Islet of Langerhans (tissue), 1 donor: ENCODE measurements around the gene SF1.

Experiments used
- FAIRE-seq: peaks from one replicate; lab custom pipeline; 2011; peaks lifted over from hg19 to GRCh38; lab: Jason Lieb, UNC

SF1 gene

DNA sequence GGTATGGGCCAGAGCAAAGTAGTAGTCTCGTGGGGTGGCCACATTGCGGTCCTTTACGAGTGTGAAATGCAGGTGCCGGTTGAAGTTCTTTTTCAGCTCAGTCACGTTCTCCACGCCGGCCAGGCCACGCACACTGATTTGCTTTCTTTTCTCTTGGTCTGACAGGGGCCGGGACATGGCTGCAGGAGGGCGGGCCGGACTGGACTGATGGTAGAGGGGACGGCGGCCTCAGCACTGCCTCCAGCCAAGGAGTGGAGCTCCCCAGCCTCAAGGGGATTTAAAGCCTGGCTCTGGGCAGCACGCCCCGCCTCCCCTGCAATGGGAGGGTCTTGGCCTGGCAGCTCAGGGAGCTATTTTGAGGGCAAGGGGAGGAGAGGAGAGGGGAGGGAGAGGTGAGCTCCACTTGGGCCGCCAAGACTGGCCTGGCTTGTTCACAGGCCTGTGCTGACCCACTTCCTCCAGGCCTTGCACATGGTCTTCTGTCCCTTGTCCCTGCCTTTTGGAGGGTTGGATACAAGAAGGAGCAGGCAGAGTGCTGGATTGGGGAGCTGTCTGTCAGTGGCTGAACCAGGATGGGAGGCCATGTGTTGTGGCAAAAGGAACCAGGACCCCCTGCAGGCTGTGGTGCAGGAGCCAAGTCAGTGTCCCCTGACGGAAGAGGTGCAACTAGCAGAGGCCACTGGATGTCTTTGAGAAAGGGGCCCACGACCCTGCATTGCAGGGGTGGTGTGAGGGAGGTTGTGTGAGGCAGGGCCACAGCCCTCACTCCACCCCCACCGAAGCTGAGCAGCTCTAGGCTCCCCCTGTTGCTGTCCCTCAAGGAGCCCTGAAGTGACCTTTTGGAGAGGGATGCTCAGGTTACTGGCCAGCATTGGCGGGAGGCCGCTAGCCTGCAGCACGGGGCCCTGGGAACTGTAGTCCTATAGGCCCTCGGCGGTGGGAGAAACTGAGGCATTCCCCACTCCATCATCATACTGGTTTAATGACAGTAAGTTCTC lies 18.3 kb downstream of the SF1 start, which contains the start of gene PYGM:
TSS of gene PYGM (minus strand) at position 253 of the 998 bp plus-strand sequence. CDS start at position 177, 76 bp downstream.
- FAIRE-seq = no peak

DNA sequence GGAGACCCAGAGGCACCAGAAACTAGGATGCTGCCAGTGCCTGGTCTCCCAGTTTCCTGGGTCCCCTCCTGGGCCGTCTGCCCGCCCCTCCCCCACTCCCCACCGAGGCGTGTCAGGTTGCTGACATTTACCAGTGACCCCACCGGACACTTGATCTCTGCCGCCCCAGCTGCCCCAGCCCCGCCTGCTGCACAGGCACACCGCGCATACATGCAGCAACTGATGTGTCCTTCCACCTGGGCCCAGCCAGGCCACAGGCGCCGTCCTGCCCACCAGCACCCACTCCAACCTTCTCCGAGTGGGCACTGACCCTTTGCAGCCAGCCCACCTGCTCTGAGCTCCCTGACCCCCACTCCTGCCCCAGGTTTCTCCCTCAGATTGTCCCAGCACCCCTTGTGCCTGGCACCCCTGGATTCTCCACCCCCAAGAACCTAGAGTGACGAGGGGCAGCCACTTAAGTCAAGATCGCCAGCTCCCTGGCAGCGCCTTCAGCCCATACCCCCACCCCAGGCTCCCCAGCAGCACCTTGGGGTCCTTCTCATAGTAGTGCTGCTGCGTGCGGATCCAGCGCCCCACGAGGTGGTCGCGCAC lies 19.1 kb downstream of the SF1 start:
- no peak for FAIRE-seq

GRCh38 chr11:64758330-64759079 lies 19.8 kb downstream of the SF1 start:
- no peak for FAIRE-seq

DNA sequence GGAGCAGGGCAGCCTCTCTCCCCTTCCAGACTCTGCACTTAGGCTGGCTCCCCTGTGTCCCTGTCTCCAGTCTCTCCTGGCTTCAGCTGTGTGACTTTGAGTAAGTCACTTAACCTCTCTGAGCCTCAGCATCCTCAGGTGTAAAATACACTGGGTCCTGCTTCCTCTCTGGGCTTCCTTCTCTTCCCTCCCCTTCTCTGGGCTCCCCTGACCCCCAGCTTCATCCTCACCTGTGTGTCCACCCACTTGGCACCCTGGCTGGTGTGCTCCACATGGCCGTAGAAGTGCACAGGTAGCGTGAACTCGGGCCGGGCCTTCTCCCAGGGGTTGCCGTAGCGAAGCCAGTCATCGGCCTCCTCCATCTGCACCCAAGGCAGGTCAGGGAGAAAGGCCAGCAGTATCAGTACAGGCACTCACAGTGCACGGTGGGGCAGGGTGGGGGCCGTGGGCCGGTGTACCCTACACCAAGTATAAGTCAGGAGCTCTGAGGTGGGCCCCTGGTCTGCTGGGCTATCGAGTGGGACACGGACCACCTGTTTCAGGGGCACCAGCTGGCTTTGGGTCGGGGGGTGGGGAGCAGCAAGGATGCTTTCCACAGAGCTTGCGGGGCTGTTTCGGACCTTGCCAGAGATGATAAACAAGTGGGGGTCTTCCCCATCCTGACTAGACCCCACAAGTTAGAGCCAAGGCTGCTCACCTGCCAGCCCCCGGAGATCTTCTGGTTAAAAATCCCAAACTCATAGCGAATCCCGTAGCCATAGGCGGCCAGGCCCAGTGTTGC lies 20.6 kb downstream of the SF1 start:
- no peak for FAIRE-seq

DNA sequence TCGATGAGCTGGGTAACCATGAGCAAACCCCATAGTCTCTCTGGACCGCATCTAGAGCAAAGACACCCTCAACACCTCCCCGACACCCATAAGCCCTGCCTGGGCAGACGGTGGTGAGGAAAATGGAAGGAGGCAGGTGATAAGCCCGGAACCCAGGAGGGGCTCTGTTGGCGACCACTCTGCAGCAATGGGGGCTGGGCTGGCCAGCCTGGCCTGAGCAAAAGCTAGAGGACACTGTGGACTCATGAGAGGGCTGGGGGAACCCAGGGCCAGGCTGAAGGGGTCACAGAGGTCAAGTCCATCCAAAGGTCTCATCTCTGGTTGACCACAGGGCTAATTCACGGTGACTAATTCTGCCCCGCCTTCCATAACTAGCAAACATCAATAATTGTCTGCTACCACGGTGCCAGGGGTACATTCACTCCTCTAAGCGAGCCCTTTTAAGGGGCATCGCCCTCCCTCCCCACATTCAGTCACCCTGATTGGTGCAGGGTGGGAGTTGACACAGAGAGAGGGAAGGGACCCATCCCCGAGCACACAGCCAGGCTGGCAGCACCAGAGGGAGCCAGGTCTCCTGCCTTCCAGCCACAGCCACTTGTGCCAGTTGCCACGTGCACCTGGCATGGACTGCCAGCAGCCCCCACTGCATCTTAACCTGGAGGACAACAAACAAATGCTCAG lies 22.5 kb downstream of the SF1 start:
- no peak for FAIRE-seq

DNA sequence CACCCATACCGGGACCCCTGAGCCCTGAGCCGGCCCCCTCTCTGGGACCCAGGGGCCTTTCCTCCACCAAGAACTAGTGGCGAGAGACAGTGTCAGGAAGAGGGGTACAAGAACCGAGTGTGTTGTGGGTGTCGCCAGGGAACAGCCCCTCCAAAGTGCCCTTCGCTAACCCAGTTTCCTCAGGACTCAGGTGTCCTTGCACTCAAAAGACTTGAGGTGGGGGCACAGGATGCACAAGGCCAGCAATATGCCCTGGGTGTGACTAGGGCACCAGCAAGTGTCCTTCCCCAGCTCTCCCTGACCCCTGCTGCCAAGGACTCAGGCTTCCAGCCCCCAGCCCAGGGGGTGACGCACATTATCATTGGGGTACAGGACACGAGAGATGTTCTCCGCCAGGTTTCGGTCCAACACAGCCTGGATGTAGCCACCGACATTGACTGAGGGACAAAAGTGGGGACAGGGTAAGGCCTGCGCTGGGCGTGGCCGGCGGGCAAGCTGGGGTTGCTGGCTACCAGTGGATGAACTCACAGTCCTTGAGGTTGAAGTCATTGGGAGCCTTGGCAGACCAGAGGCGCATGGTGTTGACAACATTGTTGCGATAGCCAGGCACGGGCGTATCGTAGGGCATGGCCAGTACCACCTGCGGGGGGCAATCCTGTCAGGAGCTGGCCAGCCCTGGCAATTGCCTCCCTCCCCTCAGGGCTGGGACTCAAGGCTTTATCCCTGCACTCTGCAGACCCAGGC lies 23.3 kb downstream of the SF1 start:
- FAIRE-seq = no peak

GRCh38 chr11:64754124-64754918 lies 24.0 kb downstream of the SF1 start:
- FAIRE-seq = no peak

GRCh38 chr11:64753380-64754123 lies 24.8 kb downstream of the SF1 start:
- FAIRE-seq = no peak

GRCh38 chr11:64753019-64753379 lies 25.3 kb downstream of the SF1 start:
- no peak for FAIRE-seq

GRCh38 chr11:64752175-64752970 lies 26.0 kb downstream of the SF1 start:
- FAIRE-seq = no peak

DNA sequence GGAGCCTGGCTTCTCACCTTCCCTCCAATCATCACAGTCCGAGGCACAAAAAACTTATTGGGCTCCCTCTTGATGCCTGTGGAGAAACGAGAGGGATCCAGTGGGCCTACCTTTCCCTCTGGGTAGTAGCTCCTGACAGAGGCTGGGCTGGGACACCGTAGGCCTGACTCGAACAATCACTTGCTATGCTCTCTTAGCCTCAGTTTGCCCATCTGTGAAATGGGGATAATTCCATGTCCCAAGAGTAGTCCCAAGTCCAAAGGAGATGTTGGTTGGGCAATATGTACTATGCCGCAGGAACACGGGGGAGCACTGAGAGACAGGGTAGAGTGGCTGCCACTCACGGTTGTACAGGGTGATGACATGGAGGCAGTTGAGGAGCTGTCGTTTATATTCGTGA lies 26.8 kb downstream of the SF1 start:
- FAIRE-seq = no peak

GRCh38 chr11:64751136-64751535 lies 27.2 kb downstream of the SF1 start:
- no peak for FAIRE-seq

DNA sequence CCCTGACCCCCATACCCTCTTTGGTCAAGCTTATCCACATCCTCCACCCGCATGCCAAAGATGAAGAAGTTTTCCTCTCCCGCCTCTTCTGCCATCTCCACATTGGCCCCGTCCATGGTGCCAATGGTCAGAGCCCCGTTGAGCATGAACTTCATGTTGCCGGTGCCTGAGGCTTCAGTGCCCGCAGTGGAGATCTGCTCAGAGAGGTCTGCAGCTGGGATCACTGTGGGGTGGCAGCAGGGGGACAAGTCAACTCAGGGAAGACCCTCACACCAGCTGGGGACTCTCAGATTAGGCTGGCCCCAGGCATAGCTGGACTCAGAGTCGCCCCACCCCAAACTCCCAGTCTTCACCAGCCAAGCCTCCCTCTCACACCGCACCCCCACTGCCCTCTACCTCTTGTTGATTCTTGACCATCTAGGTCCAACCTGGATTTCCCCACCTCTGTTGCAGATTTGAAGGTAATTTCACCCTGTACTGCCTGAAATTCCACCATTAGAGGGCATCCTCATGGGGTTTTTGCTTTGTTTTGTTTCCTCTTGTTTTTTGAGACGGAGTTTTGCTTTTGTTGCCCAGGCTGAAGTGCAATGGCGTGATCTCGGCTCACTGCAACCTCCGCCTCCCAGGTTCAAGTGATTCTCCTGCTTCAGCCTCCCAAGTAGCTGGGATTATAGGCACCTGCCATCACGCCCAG lies 27.8 kb downstream of the SF1 start:
- FAIRE-seq = no peak

DNA sequence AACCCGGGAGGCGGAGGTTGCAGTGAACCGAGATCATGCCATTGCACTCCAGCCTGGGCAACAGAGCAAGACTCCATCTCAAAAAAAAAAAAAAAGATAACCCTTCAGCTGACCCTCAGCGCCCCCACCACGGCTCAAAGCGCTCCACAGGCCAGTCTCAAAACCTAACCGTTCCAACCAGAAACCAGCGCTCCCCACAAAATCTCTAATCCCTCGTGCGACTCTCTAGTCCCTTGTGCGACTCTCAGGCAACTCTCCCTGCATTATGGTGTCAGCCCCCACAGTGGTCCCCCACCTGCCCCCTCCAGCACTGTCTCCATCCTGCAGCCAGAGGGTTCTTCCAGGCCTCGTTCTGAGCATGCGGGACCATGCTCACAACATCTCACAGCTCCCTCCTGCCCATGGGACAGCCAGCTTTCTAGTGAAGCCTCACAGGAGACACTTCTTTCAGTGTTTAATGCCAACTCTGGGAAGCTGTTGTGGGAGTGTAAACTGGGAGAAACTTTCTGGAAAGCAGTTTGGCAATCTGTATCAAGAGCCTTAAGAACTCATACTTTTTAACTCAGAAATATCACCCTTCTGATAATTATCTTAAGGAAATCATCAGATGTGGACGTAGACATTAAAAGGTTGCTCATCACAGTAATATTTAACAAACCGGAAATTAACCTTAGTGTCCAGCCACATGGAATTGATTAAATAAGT lies 30.2 kb downstream of the SF1 start:
- FAIRE-seq = no peak

- FAIRE-seq = no peak
Measured at GRCh38 chr11:64746486-64746885, 31.9 kb downstream of the SF1 start.

- FAIRE-seq = no peak
Measured at GRCh38 chr11:64745521-64746328, 32.6 kb downstream of the SF1 start.
